ENCODE data around the gene HCAR3. TPM values are rescaled to one million over a fixed set of nuclear protein-coding genes. Genes with fewer than 3 reads are reported as not detected.

The HCAR3 gene
- polyA plus RNA-seq, 1 donor from 2014 or later, result not detected

GRCh38 chr12:122665349-122665748, 51.3 kb downstream of the HCAR3 start:
- no peaks in the 10 kb centered on the region for H3F3A ChIP-seq (ENCODE audit: insufficient read depth, low read length, poor library complexity, severe bottlenecking)
- H3K79me2 ChIP-seq (replicated peaks; ENCODE audit: insufficient read depth, low read length), result no peaks in the 10 kb centered on the region
- H3K27me3 ChIP-seq (ENCODE audit: insufficient read depth, low read depth, low read length), result no peaks in the 10 kb centered on the region
- no peak overlapping the region for H3K27ac ChIP-seq (ENCODE audit: low read length)
- no peaks in the 10 kb centered on the region for H3K9me3 ChIP-seq (ENCODE audit: low read length)
- H4K20me1 ChIP-seq (ENCODE audit: insufficient read depth), result no peaks in the 10 kb centered on the region
- no peak for TF ChIP-seq CTCF (IDR thresholded peaks at IDR 0.05; ENCODE audit: poor library complexity, severe bottlenecking)
- no peak for TF ChIP-seq REST (IDR thresholded peaks at IDR 0.05; ENCODE audit: borderline replicate concordance)
- TF ChIP-seq RAD21 (conservative IDR thresholded peaks at IDR 0.05), result no peak
- no peak for TF ChIP-seq POLR2AphosphoS5 (IDR thresholded peaks at IDR 0.05)
- no peak for TF ChIP-seq TAF1 (IDR thresholded peaks at IDR 0.05; ENCODE audit: low read depth)
- no peak for TF ChIP-seq MXI1 (conservative IDR thresholded peaks at IDR 0.05; ENCODE audit: poor library complexity, severe bottlenecking)
- no peak for TF ChIP-seq EP300 (conservative IDR thresholded peaks at IDR 0.05; ENCODE audit: poor library complexity, severe bottlenecking)
- no peak for TF ChIP-seq EZH2 (IDR thresholded peaks at IDR 0.05; ENCODE audit: borderline replicate concordance, insufficient read depth, low read length, poor library complexity, severe bottlenecking)
- TF ChIP-seq SMC3 (conservative IDR thresholded peaks at IDR 0.05; ENCODE audit: poor library complexity), result no peak
- no peaks in the 10 kb centered on the region for H3K9me2 ChIP-seq (ENCODE audit: insufficient read depth, low read length)
- H3K4me2 ChIP-seq (ENCODE audit: low read length), result no peak overlapping the region
- H3K9ac ChIP-seq (ENCODE audit: low read length), result no peak overlapping the region
- H3K4me3 ChIP-seq (ENCODE audit: low read length), result no peak overlapping the region
- no peaks in the 10 kb centered on the region for H3K36me3 ChIP-seq (ENCODE audit: insufficient read depth, low read length)
- H2AFZ ChIP-seq (ENCODE audit: low read depth, low read length), result no peak overlapping the region

Small RNA genes within 50 kb of the gene (small RNA-seq; reads per million reads assigned to genes)
- 0 reads per million in 3 experiments for gene AC026333.2

Other genes with a start within 250 kb of the HCAR3 start
- gene ZCCHC8, start 215.9 kb downstream of the HCAR3 start, polyA plus RNA-seq, result 38.3 and 41.5 TPM in 2 replicates
- gene RSRC2, start 189.9 kb downstream of the HCAR3 start, polyA plus RNA-seq, result 174 and 194 TPM in 2 replicates
- gene KNTC1, start 189.6 kb downstream of the HCAR3 start, polyA plus RNA-seq, result 16.2 and 23.2 TPM in 2 replicates
- gene HCAR2, start 13.5 kb downstream of the HCAR3 start, polyA plus RNA-seq, result not detected in 2 replicates
- not detected in 2 replicates for gene HCAR1, start 14.0 kb upstream of the HCAR3 start, polyA plus RNA-seq
- gene DENR, start 36.0 kb upstream of the HCAR3 start, polyA plus RNA-seq, result 71.2 and 85.1 TPM in 2 replicates
- gene CCDC62, start 57.8 kb upstream of the HCAR3 start, polyA plus RNA-seq, result 2.2 and 2.9 TPM in 2 replicates
- gene HIP1R, start 118.6 kb upstream of the HCAR3 start, polyA plus RNA-seq, result 270 and 297 TPM in 2 replicates
- 30.2 and 36.7 TPM in 2 replicates for gene VPS37B, start 179.3 kb upstream of the HCAR3 start, polyA plus RNA-seq
- 19.5 and 19.7 TPM in 2 replicates for gene ABCB9, start 249.7 kb upstream of the HCAR3 start, polyA plus RNA-seq